MM.1S (cell line): ENCODE results near the gene GRB10.

Source experiments
- DNase-seq: peaks from one replicate; pipeline ENCODE4 v3.0.0-alpha.2; 2015
- H2AFZ ChIP-seq: fragments of 300-600 bp; sonication (generic); 2 replicates; pipeline ENCODE4 v1.6.0; 2016; ENCODE audit warnings: antibody characterized with exemption, low read length
- H3F3A ChIP-seq: fragments of 300-600 bp; sonication (generic); 2 replicates; pipeline ENCODE4 v1.6.1; 2016; ENCODE audit warnings: mild to moderate bottlenecking, antibody characterized with exemption, low read length, moderate library complexity, mixed read lengths; ENCODE audit not compliant: insufficient read depth
- H3K27ac ChIP-seq: fragments of 300-600 bp; sonication (generic); 2 replicates; pipeline ENCODE4 v1.5.1; 2016; ENCODE audit warnings: mild to moderate bottlenecking, low read length
- H3K27me3 ChIP-seq: fragments of 300-600 bp; sonication (generic); replicated peaks from 2 replicates; pipeline ENCODE4 v1.6.0; 2016; ENCODE audit warnings: low read length; ENCODE audit not compliant: insufficient read depth
- H3K36me3 ChIP-seq: fragments of 300-600 bp; sonication (generic); replicated peaks from 2 replicates; pipeline ENCODE4 v1.6.1; 2016; ENCODE audit warnings: mild to moderate bottlenecking, low read length, mixed read lengths; ENCODE audit not compliant: insufficient read depth
- H3K4me1 ChIP-seq: fragments of 300-600 bp; sonication (generic); 2 replicates; pipeline ENCODE4 v1.6.1; 2016; ENCODE audit warnings: low read length, mixed read lengths
- H3K4me2 ChIP-seq: fragments of 300-600 bp; sonication (generic); 2 replicates; pipeline ENCODE4 v1.6.0; 2016; ENCODE audit warnings: low read depth, low read length
- H3K4me3 ChIP-seq: fragments of 300-600 bp; sonication (generic); 2 replicates; pipeline ENCODE4 v1.5.1; 2016; ENCODE audit warnings: low read length, mixed read lengths
- H3K79me2 ChIP-seq: fragments of 300-600 bp; sonication (generic); 2 replicates; pipeline ENCODE4 v1.6.1; 2016; ENCODE audit warnings: mixed run types, low read length, mixed read lengths
- H3K9ac ChIP-seq: fragments of 300-600 bp; sonication (generic); 2 replicates; pipeline ENCODE4 v1.6.1; 2016; ENCODE audit warnings: low read length, mixed read lengths
- H3K9me2 ChIP-seq: fragments of 300-600 bp; sonication (generic); replicated peaks from 2 replicates; pipeline ENCODE4 v1.6.1; 2016; ENCODE audit warnings: mild to moderate bottlenecking, low read length, mixed read lengths; ENCODE audit not compliant: insufficient read depth
- H3K9me3 ChIP-seq: fragments of 300-600 bp; sonication (generic); replicated peaks from 2 replicates; pipeline ENCODE4 v1.6.1; 2016; ENCODE audit warnings: mild to moderate bottlenecking, low read length, mixed read lengths; ENCODE audit not compliant: insufficient read depth
- H4K20me1 ChIP-seq: fragments of 300-600 bp; sonication (generic); 2 replicates; pipeline ENCODE4 v1.6.1; 2016; ENCODE audit warnings: mild to moderate bottlenecking, low read length, moderate library complexity, mixed read lengths; ENCODE audit not compliant: insufficient read depth
- CTCF ChIP-seq: fragments of 300-600 bp; sonication (generic); IDR thresholded peaks from 2 replicates; pipeline ENCODE4 v1.5.1; 2016; ENCODE audit warnings: antibody characterized with exemption, low read length, mixed read lengths
- EZH2 ChIP-seq: fragments of 300-600 bp; sonication (generic); optimal IDR thresholded peaks from 2 replicates; pipeline ENCODE3; 2017; ENCODE audit warnings: low read depth, mild to moderate bottlenecking, antibody characterized with exemption, low read length, mixed read lengths
- EZH2phosphoT487 ChIP-seq: fragments of 300-600 bp; sonication (generic); IDR thresholded peaks from 2 replicates; pipeline ENCODE4 v1.6.1; 2018; ENCODE audit warnings: antibody characterized with exemption, low read length

The GRB10 gene

DNA sequence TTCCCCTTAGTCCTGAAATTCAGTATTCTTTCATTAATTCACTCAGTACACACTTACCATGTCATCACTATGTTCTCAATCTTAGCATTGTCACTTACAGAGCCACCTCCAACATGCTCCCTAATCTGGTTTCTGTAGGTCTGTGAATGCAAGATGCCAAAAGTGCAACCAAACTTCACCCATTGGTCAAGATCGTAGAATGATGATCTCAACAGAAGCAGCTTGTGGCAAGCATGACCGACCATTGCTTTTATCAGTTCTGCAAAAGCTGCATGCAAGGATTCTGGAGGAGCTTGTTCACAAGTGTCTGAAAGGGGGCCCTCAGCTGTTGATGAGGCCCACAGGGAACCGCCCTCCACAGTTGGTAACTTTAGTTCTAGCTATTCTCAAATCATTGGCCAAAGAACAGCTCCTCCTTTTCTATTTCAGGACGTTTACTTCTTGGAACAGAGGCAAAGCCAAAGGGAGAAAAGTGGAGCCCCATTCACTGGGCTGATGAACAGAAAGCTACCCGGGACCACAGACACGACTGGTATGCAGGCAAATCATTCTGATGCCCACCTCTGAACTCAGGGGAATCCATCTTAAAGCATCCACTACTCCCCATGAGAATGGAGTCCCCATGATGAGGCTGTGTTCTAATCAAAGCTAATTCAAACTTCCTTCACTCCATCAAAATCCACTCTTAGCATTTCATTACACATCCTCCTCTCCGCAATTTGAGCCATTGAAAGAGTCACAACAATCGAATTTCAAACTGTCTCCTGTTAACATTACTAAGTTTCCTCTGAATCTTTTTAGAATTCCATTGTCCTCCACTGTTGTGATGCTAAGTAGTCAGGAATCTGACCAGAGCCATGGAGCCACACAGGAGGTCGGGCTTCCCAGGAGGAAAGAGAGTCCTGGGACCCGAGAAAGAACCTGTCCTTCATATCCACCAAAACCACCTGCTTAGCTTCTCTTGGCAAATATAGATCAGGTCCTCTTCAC lies 13.9 kb downstream of the GRB10 start:
- no peak for DNase-seq
- Histone ChIP-seq H3F3A (no peaks in the 10 kb centered on the region), H3K36me3 (no peaks in the 10 kb centered on the region), H3K9me2 (no peaks in the 10 kb centered on the region), H3K4me2 (no peak overlapping the region), H2AFZ (no peak overlapping the region), H3K27me3 (no peaks in the 10 kb centered on the region), H3K27ac (no peak overlapping the region), H3K4me1 (no peaks in the 10 kb centered on the region), H3K79me2 (no peaks in the 10 kb centered on the region), H4K20me1 (no peaks in the 10 kb centered on the region), H3K4me3 (no peak overlapping the region), H3K9me3 (no peaks in the 10 kb centered on the region), H3K9ac (no peak overlapping the region)
- no peak for TF ChIP-seq EZH2
- TF ChIP-seq CTCF, result no peak
- no peak for TF ChIP-seq EZH2phosphoT487

DNA sequence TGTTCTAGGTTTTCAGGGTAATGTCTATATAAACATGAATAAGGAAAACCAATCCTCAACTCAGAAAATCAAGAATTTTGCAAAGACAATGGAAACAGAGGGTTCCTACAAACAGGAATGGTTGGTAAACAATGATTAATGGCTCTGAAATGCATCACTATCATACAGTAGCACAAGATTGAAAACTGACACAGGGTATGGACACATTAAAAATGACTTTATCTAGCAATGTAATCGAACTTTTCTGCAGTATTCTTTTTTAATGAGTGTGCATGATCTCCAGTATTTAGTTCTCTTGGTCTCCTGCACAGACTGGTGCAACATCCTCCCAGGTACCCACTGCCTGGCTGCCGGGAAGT lies 15.9 kb downstream of the GRB10 start:
- H3K4me2 ChIP-seq, result no peak overlapping the region
- H3K4me3 ChIP-seq, result no peak overlapping the region
- H3K9me2 ChIP-seq, result no peaks in the 10 kb centered on the region
- no peaks in the 10 kb centered on the region for H4K20me1 ChIP-seq
- H3K27ac ChIP-seq, result no peak overlapping the region
- H3K27me3 ChIP-seq, result no peaks in the 10 kb centered on the region
- H3K4me1 ChIP-seq, result no peaks in the 10 kb centered on the region
- no peak overlapping the region for H3K9ac ChIP-seq
- H3F3A ChIP-seq, result no peaks in the 10 kb centered on the region
- H3K79me2 ChIP-seq, result no peaks in the 10 kb centered on the region
- TF ChIP-seq CTCF (no peak), EZH2phosphoT487 (no peak), EZH2 (no peak)
- no peak for DNase-seq
- H2AFZ ChIP-seq, result no peak overlapping the region
- no peaks in the 10 kb centered on the region for H3K36me3 ChIP-seq
- H3K9me3 ChIP-seq, result no peaks in the 10 kb centered on the region

DNA sequence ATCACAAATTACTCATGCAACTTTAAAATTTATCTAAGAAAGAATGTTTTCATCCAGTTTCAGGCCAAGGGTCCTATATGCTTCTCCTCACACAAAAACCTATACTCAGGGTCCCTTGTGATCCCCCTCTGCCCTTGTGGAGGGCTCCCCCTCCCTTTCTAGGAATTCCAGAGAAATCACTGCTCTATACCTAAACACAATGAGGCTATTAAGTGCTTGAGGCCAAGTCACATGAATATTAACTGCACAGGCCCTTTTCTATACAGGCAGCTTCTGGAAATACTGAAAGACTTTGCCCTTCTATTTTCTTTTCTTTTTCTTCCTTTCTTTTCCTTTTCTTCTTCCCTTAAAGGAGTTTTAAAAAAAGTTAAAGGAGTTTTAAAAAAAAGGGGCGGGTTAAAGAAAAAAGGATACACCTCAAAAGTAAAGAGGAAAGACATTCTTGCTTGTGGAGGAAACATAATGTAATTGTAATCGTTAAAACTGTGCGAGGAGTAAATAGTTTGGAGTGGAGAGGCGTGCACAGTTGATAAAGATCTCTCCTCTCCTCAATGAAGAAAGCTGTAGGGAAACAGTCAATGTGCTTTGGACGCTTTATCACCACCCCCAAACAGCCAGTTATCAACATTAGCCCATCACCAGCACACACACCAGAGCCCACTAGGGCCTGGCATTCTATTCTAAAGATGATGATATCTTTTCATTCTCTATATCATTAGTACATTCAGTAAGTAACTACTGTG lies 16.4 kb downstream of the GRB10 start:
- Histone ChIP-seq H3F3A (no peaks in the 10 kb centered on the region), H3K9ac (no peak overlapping the region), H3K36me3 (no peaks in the 10 kb centered on the region), H3K4me2 (no peak overlapping the region), H3K4me1 (no peaks in the 10 kb centered on the region), H3K79me2 (no peaks in the 10 kb centered on the region), H3K27ac (no peak overlapping the region), H4K20me1 (no peaks in the 10 kb centered on the region), H3K9me3 (no peaks in the 10 kb centered on the region), H2AFZ (no peak overlapping the region), H3K4me3 (no peak overlapping the region), H3K27me3 (no peaks in the 10 kb centered on the region), H3K9me2 (no peaks in the 10 kb centered on the region)
- TF ChIP-seq CTCF (no peak), EZH2phosphoT487 (no peak), EZH2 (no peak)
- DNase-seq, result no peak
